Fibroblast of pulmonary artery (primary cell): ENCODE results near the gene LYPD5.
A peak's percentile ranks its signal among the peaks of the same experiment; 100 is the strongest.

ENCODE experiments used
- DNase-seq: peaks from one replicate; pipeline ENCODE4 v3.0.0-alpha.2; 2010; ENCODE audit warnings: low read depth
- H3K4me3 ChIP-seq: replicated peaks from 2 replicates; pipeline ENCODE4 v1.5.1; 2011; ENCODE audit warnings: low read depth, mild to moderate bottlenecking, control low read depth, low read length, moderate library complexity
- TF ChIP-seq, protein P1 (sequence below): IDR thresholded peaks from 2 replicates; pipeline ENCODE4 v1.5.1; 2011; ENCODE audit warnings: mild to moderate bottlenecking, control low read depth, low read length, inconsistent platforms; ENCODE audit errors: missing control alignments

LYPD5 gene

DNA sequence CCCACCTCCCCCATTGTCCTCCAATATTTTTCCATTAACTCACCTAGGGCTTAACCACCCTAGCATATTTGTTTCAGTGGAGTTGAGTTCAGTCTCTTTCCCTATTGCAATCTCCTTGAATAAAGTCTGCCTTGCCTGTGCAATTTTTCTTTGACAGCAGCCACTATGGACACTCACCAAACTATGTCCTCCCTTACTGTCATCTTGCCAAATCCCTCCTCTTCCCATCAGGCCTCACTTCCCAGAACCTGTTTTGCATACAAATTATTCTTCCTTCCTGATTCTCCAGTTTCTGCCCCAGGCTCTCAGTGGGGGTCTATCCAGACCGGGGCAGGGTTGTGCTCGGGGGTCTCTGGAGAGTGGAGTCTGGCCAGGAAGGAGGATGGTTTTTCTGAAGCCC is 2.2 kb upstream of the LYPD5 start:
- DNase-seq = no peak
- no peak overlapping the region for H3K4me3 ChIP-seq
- TF ChIP-seq, protein P1, sequence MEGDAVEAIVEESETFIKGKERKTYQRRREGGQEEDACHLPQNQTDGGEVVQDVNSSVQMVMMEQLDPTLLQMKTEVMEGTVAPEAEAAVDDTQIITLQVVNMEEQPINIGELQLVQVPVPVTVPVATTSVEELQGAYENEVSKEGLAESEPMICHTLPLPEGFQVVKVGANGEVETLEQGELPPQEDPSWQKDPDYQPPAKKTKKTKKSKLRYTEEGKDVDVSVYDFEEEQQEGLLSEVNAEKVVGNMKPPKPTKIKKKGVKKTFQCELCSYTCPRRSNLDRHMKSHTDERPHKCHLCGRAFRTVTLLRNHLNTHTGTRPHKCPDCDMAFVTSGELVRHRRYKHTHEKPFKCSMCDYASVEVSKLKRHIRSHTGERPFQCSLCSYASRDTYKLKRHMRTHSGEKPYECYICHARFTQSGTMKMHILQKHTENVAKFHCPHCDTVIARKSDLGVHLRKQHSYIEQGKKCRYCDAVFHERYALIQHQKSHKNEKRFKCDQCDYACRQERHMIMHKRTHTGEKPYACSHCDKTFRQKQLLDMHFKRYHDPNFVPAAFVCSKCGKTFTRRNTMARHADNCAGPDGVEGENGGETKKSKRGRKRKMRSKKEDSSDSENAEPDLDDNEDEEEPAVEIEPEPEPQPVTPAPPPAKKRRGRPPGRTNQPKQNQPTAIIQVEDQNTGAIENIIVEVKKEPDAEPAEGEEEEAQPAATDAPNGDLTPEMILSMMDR = no peak

DNA sequence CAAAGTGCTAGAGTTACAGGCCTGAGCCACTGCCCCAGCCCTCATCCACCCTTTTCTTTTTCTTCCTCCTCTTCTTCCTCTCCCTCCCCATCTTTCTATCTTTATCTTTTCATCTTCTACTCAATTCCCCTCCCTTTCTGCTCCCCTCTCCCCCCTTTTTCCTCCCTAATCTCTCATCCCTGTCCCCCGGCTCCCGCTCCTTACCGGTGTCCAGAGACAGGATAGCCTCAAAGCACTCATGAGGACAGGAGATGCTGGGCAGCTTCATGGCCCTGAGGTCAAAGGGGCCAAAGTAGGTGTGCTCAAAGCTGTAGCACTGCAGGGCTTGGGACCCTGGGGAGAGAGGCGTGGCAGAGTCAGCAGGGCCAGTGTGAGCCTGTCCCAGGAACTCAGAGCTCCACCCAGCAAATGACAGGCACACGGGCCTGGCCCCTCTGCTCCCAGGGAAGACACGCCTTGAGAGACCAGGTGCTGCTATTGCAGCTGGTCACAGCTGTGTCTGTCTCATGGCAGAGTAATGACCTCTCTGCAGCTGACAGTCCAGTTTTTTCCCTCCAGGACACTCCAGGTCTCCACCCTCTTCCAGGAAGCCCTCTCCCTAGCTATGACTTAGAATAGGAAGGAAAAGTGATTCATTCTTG is 2.6 kb downstream of the LYPD5 start:
- DNase-seq = no peak
- TF ChIP-seq, protein P1 = no peak
- no peak overlapping the region for H3K4me3 ChIP-seq

DNA sequence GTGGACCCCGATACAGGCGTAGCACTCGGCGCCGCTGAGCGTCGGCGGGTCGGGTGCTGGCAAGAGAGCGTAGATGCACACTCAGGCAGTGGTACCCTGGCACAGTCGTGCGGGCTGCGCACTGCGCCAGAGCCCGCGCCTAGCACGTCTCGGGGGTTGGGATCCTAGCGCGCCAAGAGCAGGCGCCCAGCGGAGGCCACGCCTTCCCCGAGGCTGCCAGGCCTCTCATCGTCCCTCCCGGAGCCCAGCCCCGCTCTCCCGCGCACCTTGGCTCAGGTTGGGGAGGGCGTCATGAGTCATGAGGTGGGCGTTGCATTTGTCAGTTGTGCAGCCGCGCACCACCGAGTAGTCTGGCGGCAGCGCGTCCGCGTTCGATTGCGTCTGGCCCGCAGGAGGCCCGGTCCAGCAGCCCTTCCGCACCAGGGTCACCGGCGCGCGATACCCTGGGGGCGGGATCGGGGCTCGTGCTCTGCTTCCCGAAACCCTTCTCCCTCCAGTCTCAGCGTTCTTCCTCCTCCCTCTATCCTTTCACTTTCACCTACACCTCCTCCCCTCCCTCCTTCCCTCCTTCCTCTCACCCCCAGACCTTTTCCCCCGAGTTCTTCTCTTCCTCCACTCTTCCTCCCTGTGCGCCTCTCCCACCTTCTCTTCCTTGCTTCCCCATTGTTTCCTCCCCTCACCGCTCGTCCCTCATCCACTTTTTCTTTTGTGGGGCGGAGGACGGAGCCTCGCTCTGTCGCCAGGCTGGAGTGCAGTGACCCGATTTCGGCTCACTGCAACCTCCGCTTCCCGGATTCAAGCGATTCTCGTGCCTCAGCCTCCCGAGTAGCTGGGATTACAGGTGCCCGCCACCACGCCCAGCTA is 3.5 kb downstream of the LYPD5 start:
- peak overlapping the region; percentile 53 for H3K4me3 ChIP-seq
- TF ChIP-seq, protein P1 = no peak
- DNase-seq = no peak

DNA sequence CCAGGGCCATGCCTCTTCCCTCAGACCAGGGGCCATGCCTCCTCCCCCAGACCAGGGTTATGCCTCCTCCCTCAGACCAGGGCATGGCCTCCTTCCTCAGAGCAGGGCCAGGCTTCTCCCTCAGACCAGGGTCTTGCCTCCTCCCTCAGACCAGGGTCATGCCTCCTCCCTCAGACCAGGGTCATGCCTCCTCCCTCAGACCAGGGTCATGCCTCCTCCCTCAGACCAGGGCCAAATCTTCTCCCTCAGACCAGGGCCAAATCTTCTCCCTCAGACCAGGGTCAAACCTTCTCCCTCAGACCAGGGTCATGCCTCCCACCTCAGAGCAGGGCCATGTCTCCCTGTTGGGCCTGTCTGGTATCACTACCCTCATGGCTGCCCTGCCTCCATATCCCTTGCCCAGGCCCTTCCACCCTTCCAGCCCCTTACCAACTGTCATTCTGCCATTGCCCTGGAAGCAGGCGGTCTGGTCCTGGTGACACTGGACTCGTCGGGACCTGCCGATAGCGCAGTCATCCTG is 4.2 kb downstream of the LYPD5 start:
- DNase-seq = no peak
- TF ChIP-seq, protein P1 = no peak
- H3K4me3 ChIP-seq = peak overlapping the region; percentile 53

DNA sequence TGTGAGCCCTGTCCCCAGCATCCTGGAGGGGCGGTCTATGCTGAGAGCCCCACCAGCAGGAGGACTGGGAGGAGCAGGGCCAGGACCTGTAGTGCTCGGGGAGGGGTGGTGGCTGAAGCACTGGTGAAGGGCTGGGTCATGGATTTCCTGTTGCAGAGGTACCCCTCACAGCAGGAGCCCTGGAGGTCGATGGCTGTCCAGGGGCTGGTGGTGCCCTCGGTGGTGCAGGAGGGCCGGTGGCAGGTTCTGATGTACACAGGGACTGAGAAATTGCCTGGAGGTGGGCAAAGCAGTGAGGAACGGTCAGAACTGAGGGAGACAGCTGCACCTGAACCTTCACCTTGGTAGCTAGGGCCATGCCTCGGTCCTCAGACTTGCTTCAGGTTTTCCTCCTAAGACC is 4.7 kb downstream of the LYPD5 start:
- H3K4me3 ChIP-seq = no peak overlapping the region
- TF ChIP-seq, protein P1 = no peak
- DNase-seq = no peak

DNA sequence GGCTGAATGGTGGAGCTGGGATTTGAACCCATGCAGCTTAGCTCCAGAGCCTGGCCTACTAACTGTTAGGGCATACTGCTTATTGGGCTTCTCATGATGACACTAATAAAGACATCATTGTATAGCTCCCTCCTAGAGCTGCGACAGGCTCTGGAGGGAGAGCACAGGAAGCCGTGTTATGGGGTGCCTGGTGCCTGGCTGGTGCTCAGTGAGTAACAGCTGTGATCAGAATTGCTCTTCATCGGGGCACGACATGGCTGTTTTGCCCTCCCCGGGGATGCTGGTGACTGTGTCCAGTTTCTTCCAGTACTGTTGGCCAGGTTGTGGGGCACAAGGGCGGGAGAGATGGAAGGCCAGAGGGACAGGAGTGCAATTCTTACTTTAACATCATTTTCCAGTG is 5.1 kb downstream of the LYPD5 start:
- TF ChIP-seq, protein P1 = no peak
- H3K4me3 ChIP-seq = no peak overlapping the region
- DNase-seq = no peak

DNA sequence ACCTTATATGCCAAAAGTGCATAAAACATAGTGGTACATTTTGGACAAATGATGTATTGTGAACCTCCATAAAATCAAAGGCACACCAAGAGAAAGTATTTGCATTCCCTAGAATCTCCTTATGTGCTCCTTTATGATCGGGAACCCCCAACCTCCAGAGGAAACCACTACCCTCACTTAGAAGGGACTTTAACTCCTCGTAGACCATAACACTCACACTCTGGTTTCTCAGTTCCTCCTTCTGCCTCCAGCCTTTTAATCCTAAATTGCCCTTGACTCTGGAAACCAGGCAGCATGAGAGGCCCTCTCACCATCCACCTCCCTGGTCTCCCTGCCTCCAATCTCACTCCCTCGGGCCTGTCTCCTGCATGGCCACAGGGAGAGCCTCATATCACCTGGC is 11.7 kb downstream of the LYPD5 start:
- TF ChIP-seq, protein P1 = no peak
- H3K4me3 ChIP-seq = no peak overlapping the region
- no peak for DNase-seq
